Aorta (tissue), 5 donors: ENCODE measurements around the gene SLC39A10. TPM values are rescaled to one million over a fixed set of nuclear protein-coding genes. Genes with fewer than 3 reads are reported as not detected.
"Not testable (repeated sequence)": the region's sequence is repeated elsewhere in the genome, so short reads cannot be mapped to it uniquely, and the experiment has no call there.

ENCODE experiments used
- ATAC-seq: fragments of 200-7000 bp; cut with Tn5 transposase; one replicate; pipeline ENCODE4 v1.9.1; 2022; ENCODE audit warnings: moderate library complexity; ENCODE audit not compliant: low FRiP score
- DNase-seq, 2 donors: peaks; one replicate each; pipeline ENCODE4 v3.0.0-alpha.2; 2020
- H3K27ac ChIP-seq, 2 donors: one replicate each; pipeline ENCODE4 v1.5.1; 2013; ENCODE audit warnings: low read length in 2 of 2, mild to moderate bottlenecking in 2 of 2, moderate library complexity in 2 of 2, control low read depth in 1 of 2, inconsistent platforms in 1 of 2, low read depth in 1 of 2
- H3K27me3 ChIP-seq, 2 donors: one replicate each; pipeline ENCODE4 v1.6.1; 2013; ENCODE audit warnings: control low read depth in 1 of 2, low read length in 1 of 2, mild to moderate bottlenecking in 1 of 2, moderate library complexity in 1 of 2; ENCODE audit not compliant: insufficient read depth in 2 of 2, control insufficient read depth in 1 of 2
- H3K36me3 ChIP-seq, 2 donors: one replicate each; pipeline ENCODE4 v1.6.1; 2013; ENCODE audit warnings: control low read depth in 1 of 2, low read length in 1 of 2, mild to moderate bottlenecking in 1 of 2; ENCODE audit not compliant: insufficient read depth in 2 of 2, control insufficient read depth in 1 of 2
- H3K4me1 ChIP-seq, 2 donors: one replicate each; pipeline ENCODE4 v1.6.1; 2013; ENCODE audit warnings: low read length in 2 of 2, control low read depth in 1 of 2, mild to moderate bottlenecking in 1 of 2, moderate library complexity in 1 of 2; ENCODE audit not compliant: insufficient read depth in 2 of 2, control insufficient read depth in 1 of 2
- H3K4me3 ChIP-seq, 2 donors: one replicate each; pipeline ENCODE4 v1.5.1; 2013; ENCODE audit warnings: low read length in 2 of 2, control low read depth in 1 of 2, mild to moderate bottlenecking in 1 of 2
- H3K9me3 ChIP-seq: one replicate; pipeline ENCODE4 v1.6.1; 2013; ENCODE audit warnings: mild to moderate bottlenecking, low read length; ENCODE audit not compliant: control insufficient read depth
- WGBS, 2 donors: extraction: QIAGEN DNeasy Blood & Tissue Kit; methylation state at CpG; one replicate each; pipeline ENCODE4 v1.1.7; 2013; 5-methylcytosine and 5-hydroxymethylcytosine counted together
- intact Hi-C, 2 donors: fragments of 100-400 bp; cut with DNase I; formaldehyde crosslinking; loops; one replicate each; pipeline versions ENCODE4 v1.14.2 to v1.15.0; 2022
- polyA plus RNA-seq, 2 donors: library from polyadenylated mRNA; stranded (reverse); fragments of 200-250 nt; gene quantifications; one replicate each; pipeline ENCODE4 v1.2.3, GENCODE V29; 2013
- total RNA-seq, 2 donors: library from RNA; stranded (reverse); fragmentation: NEBNext Ultra II Directional; extraction: Animal tissue kit (Norgen Biotek cat#: 25700); gene quantifications; one replicate each; pipeline ENCODE4 v1.2.1, GENCODE V29; 2021
- donor health status: healthy with polysubstance abuse.
- donor health status: Bipolar disorder and iron deficiency.
- donor health status: DM: no; HTN: no; CAD: no.
- donor health status: DM: no; HTN: no; CAD: no.
- donor health status: DM: yes; HTN: yes; CAD: no.

Gene SLC39A10
- total and polyA plus RNA-seq, 4 donors, result 1.8 to 28.4 (median 14.0) TPM

DNA sequence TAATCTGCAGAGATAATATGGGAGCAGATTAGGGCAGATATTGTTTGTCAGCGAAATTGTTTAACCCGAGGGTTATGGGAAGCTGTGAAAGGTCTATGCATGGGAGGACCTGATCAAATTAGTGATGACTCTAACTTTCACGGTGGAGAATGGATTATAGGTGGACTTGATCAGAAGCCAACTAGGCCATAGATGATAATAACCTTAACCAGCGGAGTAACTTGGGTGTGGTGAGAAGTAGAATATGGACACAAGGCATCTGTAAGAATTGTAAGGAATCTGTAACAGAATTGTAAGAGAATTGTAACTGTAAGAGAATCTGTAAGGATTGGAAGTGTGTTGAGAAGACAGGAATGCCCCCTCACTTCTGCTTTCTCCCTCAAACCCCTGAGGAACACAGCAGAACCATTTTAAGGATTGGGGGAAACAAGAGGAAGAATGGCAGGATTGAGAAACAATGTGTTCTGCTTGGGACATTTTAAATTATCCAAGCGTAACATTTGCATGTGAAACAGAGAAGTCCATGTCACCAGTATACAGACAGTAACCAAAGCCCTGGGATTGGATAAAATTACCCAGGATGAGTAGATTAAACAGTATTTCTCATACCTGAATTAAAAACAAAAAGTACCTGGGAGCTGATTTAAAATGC is 14.9 kb upstream of the SLC39A10 start:
- no peak overlapping the region for H3K4me3 ChIP-seq
- no peaks in the 10 kb centered on the region for H3K9me3 ChIP-seq
- ATAC-seq, result no peak
- H3K36me3 ChIP-seq, result no peaks in the 10 kb centered on the region
- H3K4me1 ChIP-seq, result no peaks in the 10 kb centered on the region
- DNase-seq, result no peak
- no peak overlapping the region for H3K27ac ChIP-seq
- no peaks in the 10 kb centered on the region for H3K27me3 ChIP-seq
- 92 to 97% methylated on average over 5 of the region's 5 CpGs for WGBS, 2 donors
- intact Hi-C loops, result no loop called here

DNA sequence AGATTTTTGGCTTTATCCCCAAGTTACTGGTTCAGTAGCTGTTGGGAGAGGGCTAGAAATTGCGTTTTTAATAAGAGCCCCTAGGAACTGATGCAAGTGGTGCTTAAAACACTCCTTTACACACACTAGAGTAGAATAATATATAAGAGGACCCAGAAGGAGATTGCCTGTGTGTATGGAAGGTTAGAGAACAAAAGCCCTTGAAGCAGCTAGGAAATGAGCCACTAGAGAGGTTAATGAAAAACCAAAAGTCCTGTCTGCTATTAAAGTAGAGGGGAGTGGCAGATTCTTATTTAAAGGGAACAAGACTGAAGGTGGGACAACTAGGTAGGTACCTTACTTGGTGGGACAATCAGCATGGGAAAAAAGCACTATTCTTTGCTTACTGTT is 14.4 kb upstream of the SLC39A10 start:
- 65 to 75% methylated on average over 1 of the region's 1 CpG for WGBS, 2 donors
- H3K27me3 ChIP-seq, result no peaks in the 10 kb centered on the region
- no peaks in the 10 kb centered on the region for H3K4me1 ChIP-seq
- no peak overlapping the region for H3K27ac ChIP-seq
- no peak for ATAC-seq
- H3K4me3 ChIP-seq, result no peak overlapping the region
- no peak for DNase-seq
- intact Hi-C loops, result no loop called here
- no peaks in the 10 kb centered on the region for H3K9me3 ChIP-seq
- H3K36me3 ChIP-seq, result no peaks in the 10 kb centered on the region

DNA sequence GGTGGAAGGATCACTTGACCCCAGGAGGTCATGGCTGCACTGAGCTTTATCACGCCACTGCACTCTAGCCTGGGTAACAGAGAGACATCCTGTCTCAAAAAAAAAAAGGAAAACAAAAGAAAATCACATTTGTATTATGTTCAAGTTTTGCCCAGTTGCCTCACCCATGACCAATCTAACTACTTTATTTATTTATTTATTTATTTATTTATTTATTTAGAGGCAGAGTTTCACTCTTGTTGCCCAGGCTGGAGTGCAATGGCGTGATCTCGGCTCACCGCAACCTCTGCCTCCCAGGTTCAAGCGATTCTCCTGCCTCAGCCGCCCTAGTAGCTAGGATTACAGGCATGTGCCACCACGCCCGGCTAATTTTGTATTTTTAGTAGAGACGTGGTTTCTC is 12.3 kb upstream of the SLC39A10 start:
- 97 to 98% methylated on average over 9 of the region's 9 CpGs for WGBS, 2 donors
- H3K27ac ChIP-seq, H3K4me1 ChIP-seq, H3K27me3 ChIP-seq, ATAC-seq, intact Hi-C loops, H3K4me3 ChIP-seq, DNase-seq, H3K36me3 ChIP-seq, H3K9me3 ChIP-seq: not testable (repeated sequence)

DNA sequence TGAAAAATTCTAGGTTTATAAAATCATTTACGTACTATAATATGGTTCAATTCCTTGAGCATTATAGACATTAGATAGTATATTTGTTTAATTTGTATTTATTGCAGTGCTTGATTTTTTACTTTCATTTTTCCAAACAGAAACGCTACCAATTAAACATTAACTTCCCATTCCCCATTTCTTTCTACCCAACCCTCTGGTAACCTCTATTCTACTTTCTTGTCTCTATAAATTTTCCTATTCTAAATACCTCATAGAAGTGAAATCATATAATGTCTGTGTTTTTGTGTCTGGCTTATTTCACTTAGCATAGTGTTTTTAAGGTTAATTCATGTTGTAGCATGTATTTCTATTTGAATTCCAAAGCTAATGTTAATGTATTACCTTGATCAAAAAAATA is 11.6 kb upstream of the SLC39A10 start:
- Histone ChIP-seq H3K27ac (no peak overlapping the region), H3K36me3 (no peaks in the 10 kb centered on the region), H3K27me3 (no peaks in the 10 kb centered on the region), H3K9me3 (no peaks in the 10 kb centered on the region), H3K4me3 (no peak overlapping the region), H3K4me1 (no peaks in the 10 kb centered on the region)
- DNase-seq (no peak), ATAC-seq (no peak)
- intact Hi-C loops, result no loop called here
- WGBS, 2 donors, result 94 to 98% methylated on average over 2 of the region's 2 CpGs

DNA sequence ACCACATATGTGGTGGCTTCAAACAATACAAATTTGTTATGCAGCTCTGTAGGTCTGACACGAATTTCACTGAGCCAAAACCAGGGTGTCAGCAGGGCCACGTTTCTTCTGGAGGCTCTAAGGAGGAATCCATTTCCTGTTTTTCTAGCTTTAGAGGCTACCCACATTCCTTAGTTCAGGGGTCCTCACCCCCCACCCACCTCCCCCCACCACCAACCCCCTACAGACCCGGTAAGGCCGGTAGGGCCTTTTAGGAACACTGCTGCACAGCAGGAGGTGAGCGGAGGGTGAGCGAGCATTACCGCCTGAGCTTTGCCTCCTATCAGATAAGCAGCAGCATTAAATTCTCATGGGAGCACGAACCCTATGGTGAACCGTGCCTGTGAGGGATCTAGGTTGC is 10.6 kb upstream of the SLC39A10 start:
- no peak overlapping the region for H3K27ac ChIP-seq
- WGBS, 2 donors, result 57 to 58% methylated on average over 9 of the region's 9 CpGs
- no peaks in the 10 kb centered on the region for H3K4me1 ChIP-seq
- H3K27me3 ChIP-seq, result no peaks in the 10 kb centered on the region
- no peaks in the 10 kb centered on the region for H3K36me3 ChIP-seq
- no peaks in the 10 kb centered on the region for H3K9me3 ChIP-seq
- ATAC-seq, result no peak
- no peak for DNase-seq
- intact Hi-C loops, result no loop called here
- H3K4me3 ChIP-seq, result no peak overlapping the region

DNA sequence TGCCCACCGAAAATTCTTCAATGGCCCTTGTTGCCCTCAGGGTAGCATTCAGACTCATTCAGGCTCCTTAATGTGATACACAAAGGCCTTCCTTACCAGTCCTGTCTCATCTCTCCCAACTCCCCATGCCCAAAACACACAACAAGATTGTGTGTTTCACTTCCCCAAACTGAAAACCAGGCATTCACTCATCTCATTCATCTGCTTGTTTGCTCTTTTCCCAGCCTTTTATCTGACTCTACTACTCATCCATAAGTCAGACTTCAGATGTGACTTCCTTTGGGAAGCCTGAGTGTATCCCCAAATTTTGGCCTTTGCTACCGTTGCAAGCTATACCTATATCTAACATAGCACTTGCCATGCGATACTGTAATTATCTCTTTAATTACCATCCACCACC is 9.7 kb upstream of the SLC39A10 start:
- no peaks in the 10 kb centered on the region for H3K9me3 ChIP-seq
- WGBS, 2 donors, result 87 to 95% methylated on average over 3 of the region's 3 CpGs
- H3K4me1 ChIP-seq, result no peaks in the 10 kb centered on the region
- no peaks in the 10 kb centered on the region for H3K36me3 ChIP-seq
- H3K27me3 ChIP-seq, result no peaks in the 10 kb centered on the region
- H3K4me3 ChIP-seq, result no peak overlapping the region
- DNase-seq (no peak), ATAC-seq (no peak)
- no peak overlapping the region for H3K27ac ChIP-seq
- intact Hi-C loops, result no loop called here

DNA sequence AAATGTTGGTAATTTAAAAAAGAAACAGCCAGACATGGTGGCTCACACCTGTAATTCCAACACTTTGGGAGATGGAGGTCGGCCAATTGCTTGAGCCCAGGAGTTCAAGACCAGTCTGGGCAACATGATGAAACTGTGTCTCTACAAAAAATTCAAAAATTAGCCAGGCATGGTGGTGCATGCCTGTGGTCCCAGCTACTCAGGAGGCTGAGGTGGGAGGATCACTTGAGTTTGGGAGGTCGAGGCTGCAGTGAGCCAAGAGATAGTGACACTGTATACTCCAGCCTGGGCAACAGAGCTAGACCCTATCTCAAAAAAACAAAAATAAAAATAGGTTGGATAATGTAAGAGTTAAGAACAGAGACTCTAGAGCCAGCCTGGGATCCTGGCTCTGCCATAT is 8.7 kb upstream of the SLC39A10 start:
- H3K4me1 ChIP-seq, ATAC-seq, H3K27me3 ChIP-seq, H3K36me3 ChIP-seq, H3K27ac ChIP-seq, intact Hi-C loops, H3K9me3 ChIP-seq, H3K4me3 ChIP-seq, DNase-seq: not testable (repeated sequence)
- WGBS, 2 donors, result 92 to 97% methylated on average over 2 of the region's 2 CpGs

DNA sequence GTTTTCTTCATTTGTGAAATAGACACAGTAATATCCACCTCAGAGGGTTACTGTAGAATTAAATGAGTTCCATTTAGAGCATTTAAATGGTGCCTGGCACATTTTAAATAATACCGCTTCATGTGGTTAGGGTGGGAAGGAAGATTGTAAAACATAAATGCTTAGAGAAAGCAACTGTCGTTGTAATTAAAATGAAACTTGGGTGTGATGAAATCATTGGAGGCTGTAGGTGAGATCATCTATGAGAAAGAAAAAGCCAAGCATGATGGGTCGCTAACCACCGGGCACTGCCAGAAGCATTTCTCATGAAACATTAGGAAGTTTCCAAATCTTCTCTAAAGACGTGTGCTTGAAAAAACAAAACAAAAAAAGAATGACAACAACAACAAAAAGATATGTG is 8.2 kb upstream of the SLC39A10 start:
- intact Hi-C loops, result no loop called here
- no peaks in the 10 kb centered on the region for H3K4me1 ChIP-seq
- no peak overlapping the region for H3K4me3 ChIP-seq
- no peaks in the 10 kb centered on the region for H3K27me3 ChIP-seq
- H3K36me3 ChIP-seq, result no peaks in the 10 kb centered on the region
- ATAC-seq (no peak), DNase-seq (no peak)
- 89 to 90% methylated on average over 5 of the region's 5 CpGs for WGBS, 2 donors
- no peaks in the 10 kb centered on the region for H3K9me3 ChIP-seq
- no peak overlapping the region for H3K27ac ChIP-seq

DNA sequence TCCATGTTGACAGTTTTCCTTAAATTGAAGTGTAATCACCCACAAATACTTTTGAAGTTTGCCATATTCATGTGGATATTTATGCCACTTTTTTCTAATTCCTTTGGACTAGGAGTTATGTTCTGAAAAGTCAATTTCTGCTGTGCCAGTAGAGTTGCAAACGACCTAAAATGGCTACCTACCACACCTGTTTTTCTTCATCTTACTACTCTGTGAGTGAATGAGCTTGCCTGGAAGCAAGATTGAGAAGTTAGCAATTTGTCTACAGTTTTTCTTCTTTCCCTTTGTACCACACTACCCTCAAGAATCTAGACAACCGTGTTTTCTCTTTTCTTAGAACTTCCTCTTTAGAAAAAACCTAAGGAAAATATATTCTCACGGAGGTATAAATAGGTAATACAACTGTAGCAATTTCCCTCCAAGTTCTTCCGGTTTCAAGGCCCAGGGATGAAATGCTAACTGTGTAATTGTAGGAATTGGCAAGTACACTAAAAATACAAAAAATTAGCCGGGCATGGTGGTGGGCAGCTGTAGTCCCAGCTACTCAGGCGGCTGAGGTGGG is 7.3 kb upstream of the SLC39A10 start:
- no peaks in the 10 kb centered on the region for H3K4me1 ChIP-seq

More for the DNA sequence above, 7.3 kb upstream of the SLC39A10 start:
- DNase-seq, result no peak
- intact Hi-C loops, result loop anchor here in 1 of 2 donors (10.0 kb wide), 1 partner anchor 155 kb away; no protein-coding TSS in a partner anchor
- 69% methylated on average over 6 of the region's 6 CpGs for WGBS, 2 donors
- Histone ChIP-seq H3K36me3 (no peaks in the 10 kb centered on the region), H3K4me3 (no peak overlapping the region), H3K27ac (no peak overlapping the region), H3K27me3 (no peaks in the 10 kb centered on the region), H3K9me3 (no peaks in the 10 kb centered on the region)
- ATAC-seq, result no peak
